Duodenal mucosa (tissue), 2 donors: ENCODE data around the gene LIN7C.
A peak's percentile ranks its signal among the peaks of the same experiment; 100 is the strongest.

ENCODE experiments used
- H3K27ac ChIP-seq: one replicate; pipeline ENCODE4 v1.7.0; 2013; ENCODE audit warnings: low read depth, low read length
- H3K27me3 ChIP-seq, 2 donors: one replicate each; pipeline ENCODE4 v1.7.0; 2013; ENCODE audit warnings: low read length in 2 of 2, control low read depth in 1 of 2; ENCODE audit not compliant: insufficient read depth in 2 of 2, control insufficient read depth in 1 of 2
- H3K36me3 ChIP-seq, 2 donors: one replicate each; pipeline ENCODE4 v1.7.0; 2013; ENCODE audit warnings: low read length in 2 of 2, control low read depth in 1 of 2; ENCODE audit not compliant: insufficient read depth in 2 of 2, control insufficient read depth in 1 of 2
- H3K4me1 ChIP-seq, 2 donors: one replicate each; pipeline ENCODE4 v1.7.0; 2013; ENCODE audit warnings: low read length in 2 of 2, control low read depth in 1 of 2; ENCODE audit not compliant: insufficient read depth in 2 of 2, control insufficient read depth in 1 of 2
- H3K4me3 ChIP-seq, 2 donors: one replicate each; pipeline ENCODE4 v1.7.0; 2013; ENCODE audit warnings: low read length in 2 of 2, low read depth in 1 of 2
- H3K9ac ChIP-seq, 2 donors: one replicate each; pipeline ENCODE4 v1.7.0; 2013; ENCODE audit warnings: low read length in 2 of 2, low read depth in 1 of 2
- H3K9me3 ChIP-seq, 2 donors: one replicate each; pipeline ENCODE4 v1.7.0; 2013; ENCODE audit warnings: low read length in 2 of 2, control low read depth in 1 of 2; ENCODE audit not compliant: control insufficient read depth in 1 of 2

LIN7C gene

DNA sequence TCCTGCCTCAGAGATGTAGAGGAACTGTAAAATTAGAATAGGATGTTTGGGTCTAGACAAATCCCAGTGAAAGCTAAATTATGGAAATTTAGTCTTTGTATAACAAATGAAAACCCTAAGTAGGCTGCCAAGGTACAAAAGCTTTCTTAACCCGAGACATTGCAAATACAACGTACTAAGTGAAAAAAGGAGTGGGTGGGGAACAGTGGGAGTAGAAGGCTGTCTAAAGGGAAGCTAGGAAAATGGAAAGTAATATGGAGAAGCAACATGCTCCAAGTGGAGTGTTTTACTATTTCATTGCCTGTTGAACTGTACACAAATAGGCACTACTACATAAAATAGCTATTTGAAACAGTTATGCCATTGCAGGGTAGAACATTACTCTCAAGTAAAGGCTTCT lies 6.8 kb upstream of the LIN7C start:
- no peaks in the 10 kb centered on the region for H3K36me3 ChIP-seq
- peaks cover 0 to 5% of the 10 kb centered on the region in 2 donors for H3K9me3 ChIP-seq
- no peak overlapping the region for H3K9ac ChIP-seq
- H3K27ac ChIP-seq, result no peak overlapping the region
- no peaks in the 10 kb centered on the region for H3K27me3 ChIP-seq
- H3K4me1 ChIP-seq, result no peaks in the 10 kb centered on the region
- no peak overlapping the region for H3K4me3 ChIP-seq

DNA sequence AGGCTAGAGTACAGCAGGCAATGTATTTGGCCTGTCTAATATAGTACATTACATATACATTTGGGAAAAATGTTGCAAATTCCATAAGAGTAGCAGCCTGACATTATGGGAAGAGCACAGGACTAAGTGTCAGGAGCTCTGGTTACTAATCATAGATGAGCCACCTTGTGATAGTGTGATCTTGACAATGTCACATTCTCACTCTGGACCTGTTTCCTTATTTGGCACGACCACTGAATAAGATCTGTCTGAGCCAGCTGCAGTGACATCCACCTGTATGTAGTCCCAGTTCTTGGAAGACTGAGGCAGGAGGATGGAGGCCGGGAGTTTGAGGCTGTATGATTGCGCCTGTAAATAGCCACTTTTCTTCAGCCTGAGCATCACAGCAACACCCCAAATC lies 5.7 kb upstream of the LIN7C start:
- no peaks in the 10 kb centered on the region for H3K27me3 ChIP-seq
- H3K4me1 ChIP-seq, result peaks cover 0 to 7% of the 10 kb centered on the region in 2 donors
- H3K4me3 ChIP-seq, result no peak overlapping the region
- no peak overlapping the region for H3K9ac ChIP-seq
- H3K9me3 ChIP-seq, result peaks cover 0 to 5% of the 10 kb centered on the region in 2 donors
- H3K36me3 ChIP-seq, result no peaks in the 10 kb centered on the region
- H3K27ac ChIP-seq, result no peak overlapping the region

DNA sequence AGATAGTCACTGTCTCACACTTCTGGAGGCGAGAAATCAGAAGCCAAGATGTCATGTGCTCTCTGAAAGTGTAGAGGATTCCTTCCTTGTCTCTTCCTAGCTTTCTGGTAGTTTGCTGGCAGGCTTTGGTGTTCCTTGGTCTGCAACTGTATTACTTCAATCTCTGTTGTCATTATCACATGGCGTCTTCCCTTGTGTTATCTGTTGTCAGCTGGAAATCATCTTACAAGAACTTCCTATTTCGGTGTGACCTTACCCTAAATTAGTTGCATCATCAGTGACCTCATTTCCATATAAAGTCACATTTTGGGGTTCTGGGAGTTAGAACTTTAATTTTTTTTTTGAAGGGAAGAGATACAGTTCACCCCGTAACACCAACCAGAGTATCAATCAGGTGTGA lies 3.3 kb upstream of the LIN7C start:
- Histone ChIP-seq H3K36me3 (no peaks in the 10 kb centered on the region), H3K27me3 (no peaks in the 10 kb centered on the region), H3K9ac (no peak overlapping the region), H3K4me3 (no peak overlapping the region), H3K4me1 (peaks cover 11 to 18% of the 10 kb centered on the region in 2 donors), H3K27ac (no peak overlapping the region), H3K9me3 (peaks cover 0 to 3% of the 10 kb centered on the region in 2 donors)

DNA sequence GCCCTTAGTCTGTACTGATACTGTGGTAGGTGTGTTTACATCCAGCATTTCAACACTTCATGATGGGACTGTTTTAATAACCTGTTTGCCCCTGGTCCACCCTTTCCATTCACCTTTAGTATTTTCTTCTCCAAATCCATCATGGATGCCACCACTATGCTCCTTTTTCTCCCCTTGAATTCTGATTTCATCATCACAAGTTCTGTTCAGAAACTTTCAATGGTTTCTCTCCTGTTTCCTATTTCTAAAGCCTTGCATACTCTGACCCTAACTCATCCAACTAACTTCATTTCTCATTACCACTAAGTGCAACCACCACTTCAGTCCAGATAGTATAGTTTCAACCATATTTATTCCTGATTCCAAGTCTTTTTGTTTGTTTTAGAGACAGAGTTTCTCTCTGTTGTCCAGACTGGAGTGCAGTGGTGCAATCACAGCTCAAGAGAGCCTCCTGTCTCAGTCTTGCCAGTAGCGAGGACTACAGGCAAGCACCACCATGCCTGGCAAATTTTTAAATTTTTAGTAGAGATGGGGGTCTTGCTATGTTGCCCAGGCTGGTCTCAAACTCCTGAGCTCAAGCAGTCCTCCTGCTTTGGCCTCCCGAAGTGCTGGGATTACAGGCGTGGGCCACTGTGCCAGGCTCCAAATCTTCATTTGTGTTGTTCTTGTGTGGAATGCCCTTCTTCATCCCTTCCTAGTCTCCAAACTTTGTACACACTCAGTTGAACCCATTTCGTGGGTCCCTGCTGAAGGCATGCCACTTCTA lies 1.2 kb upstream of the LIN7C start:
- Histone ChIP-seq H3K9ac (no peak overlapping the region), H3K4me1 (peaks cover 11 to 24% of the 10 kb centered on the region in 2 donors), H3K27me3 (no peaks in the 10 kb centered on the region), H3K27ac (no peak overlapping the region), H3K36me3 (no peaks in the 10 kb centered on the region), H3K9me3 (no peaks in the 10 kb centered on the region), H3K4me3 (peak overlapping the region; percentile 81 to 99)

DNA sequence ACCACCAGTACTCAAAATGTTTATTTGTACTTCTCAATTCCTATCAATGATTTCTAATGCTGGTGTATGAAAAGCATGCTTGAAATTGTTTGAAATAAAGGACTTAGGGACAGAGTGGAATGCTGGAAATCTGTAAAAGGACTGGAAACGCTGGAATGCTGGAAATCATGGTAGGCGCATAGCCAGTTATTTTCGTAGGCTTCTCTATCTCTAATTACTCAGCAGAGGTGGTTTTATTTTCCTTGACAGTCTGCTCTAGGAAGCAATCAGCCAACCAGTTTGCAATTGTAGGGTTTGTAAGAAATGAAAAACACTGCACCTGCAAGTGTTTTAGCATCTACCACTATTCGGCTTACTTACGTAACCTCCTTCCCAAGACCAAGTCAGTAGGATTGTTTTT lies 788 bp downstream of the LIN7C start:
- Histone ChIP-seq H3K9ac (peak overlapping the region; percentile 95 to 100), H3K9me3 (no peaks in the 10 kb centered on the region), H3K27ac (no peak overlapping the region), H3K4me3 (peak overlapping the region; percentile 81 to 99), H3K36me3 (peaks cover 5 to 8% of the 10 kb centered on the region in 2 donors), H3K4me1 (peaks cover 11 to 28% of the 10 kb centered on the region in 2 donors), H3K27me3 (no peaks in the 10 kb centered on the region)

DNA sequence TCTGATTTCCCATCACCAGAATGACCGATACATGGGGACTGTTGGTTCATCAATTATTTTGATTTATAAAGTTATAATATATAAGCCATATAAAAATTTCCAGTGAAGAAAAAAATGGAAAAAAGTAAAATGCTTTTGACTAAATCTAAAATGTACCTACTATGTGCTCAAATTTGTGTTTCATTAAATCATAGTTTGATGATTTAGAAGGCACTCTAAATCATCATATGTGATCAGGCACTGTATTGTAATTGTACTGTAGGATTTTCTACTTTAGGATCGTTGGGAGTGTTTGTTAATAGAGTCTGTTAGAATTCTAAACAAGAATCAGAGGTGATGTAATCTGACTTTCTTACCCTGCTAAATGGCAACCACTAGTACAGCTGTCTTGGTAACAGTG lies 2.4 kb downstream of the LIN7C start:
- H3K27me3 ChIP-seq, result no peaks in the 10 kb centered on the region

DNA sequence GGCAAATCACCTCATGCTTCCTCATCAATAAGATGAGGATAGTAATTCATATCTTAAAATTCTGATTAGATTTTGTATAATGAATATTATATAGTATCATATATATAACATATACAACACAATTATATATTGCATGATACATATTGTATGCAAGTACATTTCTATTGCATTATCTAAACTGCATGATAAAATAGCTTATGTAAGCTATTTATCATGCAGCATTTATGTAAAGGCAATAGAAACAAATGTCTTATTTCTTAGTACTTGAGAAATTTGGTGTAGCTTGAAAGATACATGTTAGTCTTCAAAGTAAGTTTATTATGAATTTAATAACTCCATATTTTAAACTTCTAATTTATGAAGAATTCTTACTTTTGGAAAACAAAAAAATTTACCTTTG lies 5.5 kb downstream of the LIN7C start:
- Histone ChIP-seq H3K9me3 (no peaks in the 10 kb centered on the region), H3K27ac (no peak overlapping the region), H3K36me3 (peaks cover 16 to 22% of the 10 kb centered on the region in 2 donors)

More for the DNA sequence above, 2.4 kb downstream of the LIN7C start:
- no peak overlapping the region for H3K9ac ChIP-seq
- no peak overlapping the region for H3K4me3 ChIP-seq
- H3K4me1 ChIP-seq, result peaks cover 11 to 28% of the 10 kb centered on the region in 2 donors
- peaks cover 16 to 17% of the 10 kb centered on the region in 2 donors for H3K36me3 ChIP-seq
- no peaks in the 10 kb centered on the region for H3K9me3 ChIP-seq
- no peak overlapping the region for H3K27ac ChIP-seq

DNA sequence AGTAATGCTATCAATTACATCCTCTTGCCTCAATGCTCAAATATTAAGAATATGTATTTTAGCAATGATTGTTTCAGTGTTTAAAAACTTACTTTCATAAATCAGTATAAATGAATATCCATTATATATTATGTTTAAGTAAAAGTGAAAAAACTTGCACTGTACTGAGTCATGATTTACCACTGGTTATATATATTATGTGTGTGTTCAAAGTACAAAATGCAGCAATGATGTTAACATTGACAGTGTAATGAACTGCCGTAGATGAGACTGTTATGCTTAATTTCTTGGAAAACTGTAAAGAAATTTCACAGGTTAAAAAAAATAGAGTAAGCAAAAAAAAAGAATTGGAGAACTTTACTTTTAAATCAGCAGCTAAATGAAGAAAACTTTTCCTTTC lies 8.7 kb downstream of the LIN7C start:
- H3K4me1 ChIP-seq, result peaks cover 0 to 8% of the 10 kb centered on the region in 2 donors
- H3K4me3 ChIP-seq, result no peak overlapping the region
- H3K9me3 ChIP-seq, result no peaks in the 10 kb centered on the region
- H3K36me3 ChIP-seq, result peaks cover 19 to 25% of the 10 kb centered on the region in 2 donors
- no peak overlapping the region for H3K9ac ChIP-seq
- no peak overlapping the region for H3K27ac ChIP-seq
- no peaks in the 10 kb centered on the region for H3K27me3 ChIP-seq

More for the DNA sequence above, 5.5 kb downstream of the LIN7C start:
- peaks cover 11 to 23% of the 10 kb centered on the region in 2 donors for H3K4me1 ChIP-seq
- no peak overlapping the region for H3K9ac ChIP-seq
- H3K27me3 ChIP-seq, result no peaks in the 10 kb centered on the region
- H3K4me3 ChIP-seq, result no peak overlapping the region

DNA sequence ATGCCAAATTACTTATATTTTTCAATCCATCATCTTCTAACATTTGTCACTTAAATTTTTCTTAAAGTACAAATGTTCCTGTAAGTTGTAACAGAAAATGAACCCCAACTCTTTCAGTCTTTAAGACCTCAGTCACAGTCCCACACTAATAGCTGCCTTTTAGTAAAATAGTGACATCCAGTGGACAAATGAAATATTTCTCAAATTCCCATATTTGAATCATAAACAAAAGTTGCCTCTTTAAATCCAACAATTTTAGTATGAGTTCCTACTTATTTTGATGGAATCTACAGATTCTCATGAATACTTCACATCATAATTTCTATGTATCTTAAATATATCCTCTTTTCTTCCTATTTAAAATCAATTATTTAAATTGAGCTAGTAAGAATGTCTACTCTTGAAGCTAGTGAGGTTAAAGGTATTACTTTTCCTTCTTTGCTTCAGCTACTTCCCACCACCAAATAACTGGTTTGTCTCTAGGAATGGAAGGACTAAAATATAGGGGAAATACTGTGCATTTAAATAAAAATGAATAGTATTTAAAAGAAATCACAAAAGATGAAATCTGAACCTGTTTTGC lies 9.2 kb downstream of the LIN7C start:
- Histone ChIP-seq H3K4me3 (no peak overlapping the region), H3K4me1 (peaks cover 0 to 5% of the 10 kb centered on the region in 2 donors), H3K27me3 (no peaks in the 10 kb centered on the region), H3K9me3 (no peaks in the 10 kb centered on the region), H3K36me3 (peaks cover 19 to 29% of the 10 kb centered on the region in 2 donors), H3K9ac (no peak overlapping the region), H3K27ac (no peak overlapping the region)

DNA sequence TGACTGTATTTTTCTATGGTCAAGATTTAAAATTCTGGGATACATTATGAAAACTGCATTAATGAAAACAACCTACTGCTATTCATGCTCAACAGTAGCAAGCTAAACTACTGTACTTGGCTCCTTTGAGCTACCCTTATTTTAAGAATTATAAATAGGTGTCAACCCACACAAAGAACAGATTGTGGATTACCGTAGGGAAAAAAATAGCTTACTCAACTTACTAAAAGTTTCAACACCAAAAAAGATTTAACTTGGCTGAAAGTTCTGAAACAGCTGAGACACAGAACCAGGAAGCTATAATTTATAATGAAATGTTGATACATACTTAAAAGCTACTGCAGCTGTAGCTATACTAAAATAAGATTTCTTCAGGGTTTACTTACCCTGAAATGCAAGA lies 10.1 kb downstream of the LIN7C start:
- H3K4me3 ChIP-seq, result no peak overlapping the region
- H3K27ac ChIP-seq, result no peak overlapping the region
- no peaks in the 10 kb centered on the region for H3K9me3 ChIP-seq
- no peaks in the 10 kb centered on the region for H3K27me3 ChIP-seq
- peaks cover 0 to 5% of the 10 kb centered on the region in 2 donors for H3K4me1 ChIP-seq
- peaks cover 18 to 36% of the 10 kb centered on the region in 2 donors for H3K36me3 ChIP-seq
- H3K9ac ChIP-seq, result no peak overlapping the region
